Sigmoid colon (tissue), 7 donors: ENCODE results near the gene MAGT1. TPM values are rescaled to one million over a fixed set of nuclear protein-coding genes. Genes with fewer than 3 reads are reported as not detected.

Experiments
- DNase-seq: peaks from one replicate; pipeline ENCODE4 v3.0.0-alpha.2; 2019
- H3K27ac ChIP-seq, 4 donors: fragments of 200-600 bp; sonication (generic); one replicate each; pipeline ENCODE4 v1.5.1; 2016 to 2019; ENCODE audit warnings: mild to moderate bottlenecking in 1 of 4
- H3K27me3 ChIP-seq, 3 donors: fragments of 200-600 bp; sonication (generic); one replicate each; pipeline ENCODE4 v1.5.1; 2019; ENCODE audit warnings: mild to moderate bottlenecking in 1 of 3
- H3K36me3 ChIP-seq, 4 donors: fragments of 200-600 bp; sonication (generic); one replicate each; pipeline ENCODE4 v1.5.1; 2016 to 2019
- H3K4me1 ChIP-seq, 4 donors: fragments of 200-600 bp; sonication (generic); one replicate each; pipeline ENCODE4 v1.5.1; 2017 to 2019
- H3K4me3 ChIP-seq, 4 donors: fragments of 200-600 bp; sonication (generic); one replicate each; pipeline ENCODE4 v1.5.1; 2017 to 2019; ENCODE audit warnings: mild to moderate bottlenecking in 2 of 4, moderate library complexity in 1 of 4
- H3K9me3 ChIP-seq, 4 donors: fragments of 200-600 bp in 3 of 4; sonication (generic) in 3 of 4; one replicate each; pipeline versions ENCODE4 v1.5.1 to v1.6.1; 2013 to 2019
- CTCF ChIP-seq, 4 experiments: fragments of 450-650 bp in 3 of 4; fragments of 200-600 bp in 1 of 4; IDR thresholded peaks; one replicate each; pipeline ENCODE4 v1.5.1; 2016 to 2019; ENCODE audit warnings: antibody characterized with exemption in 4 of 4, mild to moderate bottlenecking in 3 of 4, moderate library complexity in 2 of 4
- EP300 ChIP-seq, 4 donors: sonication (generic); formaldehyde crosslinking; IDR thresholded peaks; one replicate each; pipeline ENCODE4 v1.6.1; 2017; ENCODE audit warnings: antibody characterized with exemption in 4 of 4
- POLR2A ChIP-seq, 2 donors: fragments of 450-650 bp; IDR thresholded peaks; one replicate each; pipeline ENCODE4 v1.6.1; 2016; ENCODE audit warnings: antibody characterized with exemption in 2 of 2, mild to moderate bottlenecking in 2 of 2, moderate library complexity in 2 of 2
- POLR2AphosphoS5 ChIP-seq, 4 donors: sonication (generic); formaldehyde crosslinking; IDR thresholded peaks; one replicate each; pipeline ENCODE4 v1.6.1; 2017; ENCODE audit warnings: antibody characterized with exemption in 4 of 4
- WGBS, 2 donors: extraction: QIAGEN DNeasy Blood & Tissue Kit; methylation state at CpG; one replicate each; pipeline ENCODE4 v1.1.7; 2013; 5-methylcytosine and 5-hydroxymethylcytosine counted together
- intact Hi-C: fragments of 100-400 bp; cut with DNase I; formaldehyde crosslinking; loops from one replicate; pipeline ENCODE4 v1.15.1; 2023
- polyA plus RNA-seq, 3 donors: library from polyadenylated mRNA; stranded (reverse); fragments of 200-250 nt; gene quantifications; one replicate each; pipeline ENCODE4 v1.2.3, GENCODE V29; 2013
- small RNA-seq, 3 donors: library from RNA; depleted of rRNA; stranded (forward); fragments of <200 nt; gene quantifications; one replicate each; pipeline ENCODE3, GENCODE V24; 2016
- total RNA-seq, 4 donors: library from RNA; depleted of rRNA; stranded (reverse); fragments of >200 nt; gene quantifications; one replicate each; pipeline ENCODE4 v1.1.0, GENCODE V29; 2016
- donor health status: healthy with polysubstance abuse.
- donor health status: Bipolar disorder and iron deficiency.
- donor health status: healthy.

Gene MAGT1
- total and polyA plus RNA-seq, 7 donors: 4.8 to 29.5 (median 26.8) TPM

- WGBS, 2 donors: 0 to 1% methylated on average over 61 of the region's 61 CpGs
- DNase-seq: peak; percentile 84
Measured at GRCh38 chrX:77785486-77786364, 109.5 kb downstream of the MAGT1 start, which contains the start of gene ATRX. TSS of gene ATRX (minus strand) at chrX:77786216. CDS start at chrX:77786001, 215 bp downstream.

GRCh38 chrX:77779695-77780094 is 115.5 kb downstream of the MAGT1 start:
- no peaks in the 10 kb centered on the region for H3K27me3 ChIP-seq
- no peak for DNase-seq
- intact Hi-C loops: loop anchor here (10.0 kb wide), 2 partner anchors 115 to 325 kb away; partner anchors contain the start of genes COX7B, MAGT1 and PGK1
- peaks cover 0 to 8% (median 2%) of the 10 kb centered on the region in 4 donors for H3K4me1 ChIP-seq
- no peak overlapping the region for H3K27ac ChIP-seq
- no peaks in the 10 kb centered on the region for H3K36me3 ChIP-seq
- no peak overlapping the region for H3K4me3 ChIP-seq
- no peaks in the 10 kb centered on the region for H3K9me3 ChIP-seq
- 60 to 78% methylated on average over 3 of the region's 3 CpGs for WGBS, 2 donors
- no peak for TF ChIP-seq EP300 (IDR thresholded peaks at IDR 0.05)
- TF ChIP-seq CTCF (IDR thresholded peaks at IDR 0.05): no peak
- TF ChIP-seq POLR2A (IDR thresholded peaks at IDR 0.05): no peak
- no peak for TF ChIP-seq POLR2AphosphoS5 (IDR thresholded peaks at IDR 0.05)

More at GRCh38 chrX:77785486-77786364, 109.5 kb downstream of the MAGT1 start, which contains the start of gene ATRX:
- H3K36me3 ChIP-seq: no peaks in the 10 kb centered on the region
- H3K9me3 ChIP-seq: no peaks in the 10 kb centered on the region
- peaks cover 0 to 8% (median 3%) of the 10 kb centered on the region in 4 donors for H3K4me1 ChIP-seq
- no peaks in the 10 kb centered on the region for H3K27me3 ChIP-seq
- peak within 1 kb of the TSS; percentile 84 to 92 (median 90) for H3K27ac ChIP-seq
- intact Hi-C loops: loop anchor here (10.0 kb wide), 2 partner anchors 109 to 319 kb away; partner anchors contain the start of genes COX7B, MAGT1 and PGK1
- peak within 1 kb of the TSS; percentile 61 to 68 (median 62) for H3K4me3 ChIP-seq
- TF ChIP-seq POLR2AphosphoS5 (IDR thresholded peaks at IDR 0.05) (peak; percentile 39 to 69 (median 50)), CTCF (IDR thresholded peaks at IDR 0.05) (no peak), POLR2A (IDR thresholded peaks at IDR 0.05) (peak in 1 of 2 donors; percentile 11)

- TF ChIP-seq POLR2AphosphoS5 (IDR thresholded peaks at IDR 0.05) (no peak), CTCF (IDR thresholded peaks at IDR 0.05) (no peak), POLR2A (IDR thresholded peaks at IDR 0.05) (no peak), EP300 (IDR thresholded peaks at IDR 0.05) (no peak)
- no peaks in the 10 kb centered on the region for H3K4me1 ChIP-seq
Measured at GRCh38 chrX:77776659-77777058, 118.6 kb downstream of the MAGT1 start.

More at GRCh38 chrX:77776659-77777058, 118.6 kb downstream of the MAGT1 start:
- H3K9me3 ChIP-seq: no peaks in the 10 kb centered on the region
- no peak overlapping the region for H3K4me3 ChIP-seq
- H3K36me3 ChIP-seq: no peaks in the 10 kb centered on the region
- H3K27ac ChIP-seq: no peak overlapping the region
- intact Hi-C loops: no loop called here
- H3K27me3 ChIP-seq: no peaks in the 10 kb centered on the region
- DNase-seq: no peak
- WGBS, 2 donors: 28 to 39% methylated on average over 2 of the region's 2 CpGs

Small RNA genes within 50 kb of the gene (small RNA-seq; reads per million reads assigned to genes)
- gene RN7SL460P (0 reads per million in 3 donors), gene RNU6-854P (0 reads per million in 3 donors)

Other genes with a start within 250 kb of the MAGT1 start
- gene ATRX, start 109.2 kb downstream of the MAGT1 start, total RNA-seq: 100 to 1,000 TPM; 102 to 142 (median 140) TPM
- gene ATRX, start 109.2 kb downstream of the MAGT1 start, polyA plus RNA-seq: 10 to 100 TPM in 1 of 3 donors, 1 to 10 TPM in 2; 4.6 to 15.6 (median 6.0) TPM
- gene COX7B, start 4.0 kb upstream of the MAGT1 start, total RNA-seq: 1,000 to 10,000 TPM in 1 of 4 donors, 100 to 1,000 TPM in 3; 503 to 1,011 (median 854) TPM
- 1,000 to 10,000 TPM; 1,083 to 2,795 (median 1,747) TPM for gene COX7B, start 4.0 kb upstream of the MAGT1 start, polyA plus RNA-seq
- gene ATP7A, start 15.3 kb upstream of the MAGT1 start, total RNA-seq: 10 to 100 TPM in 2 of 4 donors, 1 to 10 TPM in 2; 9.0 to 10.5 (median 10.1) TPM
- 1 to 10 TPM in 1 of 3 donors, under 1 TPM in 2; 0.46 to 2.6 (median 0.60) TPM for gene ATP7A, start 15.3 kb upstream of the MAGT1 start, polyA plus RNA-seq
- gene PGAM4, start 74.2 kb upstream of the MAGT1 start, total RNA-seq: not detected
- not detected for gene PGAM4, start 74.2 kb upstream of the MAGT1 start, polyA plus RNA-seq
- gene PGK1, start 208.8 kb upstream of the MAGT1 start, total RNA-seq: 100 to 1,000 TPM in 2 of 4 donors, 10 to 100 TPM in 2; 92.8 to 101 (median 96.9) TPM
- gene PGK1, start 208.8 kb upstream of the MAGT1 start, polyA plus RNA-seq: 100 to 1,000 TPM; 190 to 277 (median 227) TPM
- 10 to 100 TPM; 34.1 to 48.9 (median 41.2) TPM for gene TAF9B, start 244.2 kb upstream of the MAGT1 start, total RNA-seq
- 1 to 10 TPM; 5.3 to 7.0 (median 6.6) TPM for gene TAF9B, start 244.2 kb upstream of the MAGT1 start, polyA plus RNA-seq